HepG2 (cell line): ENCODE results near the gene MAN1A1. TPM values are rescaled to one million over a fixed set of nuclear protein-coding genes. Genes with fewer than 3 reads are reported as not detected.

Source experiments
- ATAC-seq: fragments of 200-7000 bp; cut with Tn5 transposase; 3 replicates; pipeline ENCODE4 v1.9.1; 2020; ENCODE audit warnings: mild to moderate bottlenecking, moderate library complexity
- BruUV-seq: library from RNA; stranded (reverse); fragments of 400-500 nt; replicated peaks from 2 replicates; lab custom pipeline; 2021; lab: Mats Ljungman, UMichigan
- CTCF ChIA-PET: fragments of 300-600 bp; formaldehyde crosslinking; extraction: SDS; loops from one replicate; lab custom pipeline; 2021; ENCODE audit warnings: low total read pairs, inconsistent platforms, low intra/inter-chr PET ratio; lab: Yijun Ruan, JAX
- POLR2A ChIA-PET: fragments of 350-600 bp; sonication (Branson Sonifier 250); formaldehyde crosslinking; loops from one replicate; lab custom pipeline; 2020; ENCODE audit warnings: antibody characterized with exemption, inconsistent platforms; lab: Yijun Ruan, JAX
- DNase-seq: peaks from one replicate; pipeline ENCODE4 v3.0.0-alpha.2; 2015; ENCODE audit warnings: low spot score
- FAIRE-seq: peaks from 3 replicates; lab custom pipeline; 2011; peaks lifted over from hg19 to GRCh38; lab: Jason Lieb, UNC
- H2AFZ ChIP-seq: one replicate; pipeline ENCODE4 v1.6.1; 2011; ENCODE audit warnings: low read length, inconsistent platforms
- H3K27ac ChIP-seq: fragments of 300-600 bp; 3 replicates; pipeline ENCODE4 v1.8.0; 2011; ENCODE audit warnings: mixed run types, mild to moderate bottlenecking, mixed read lengths, low read length, inconsistent platforms; ENCODE audit not compliant: insufficient read depth; ENCODE audit errors: extremely low read length
- H3K27me3 ChIP-seq, 2 experiments: fragments of 200-600 bp in 1 of 2; 2 replicates in 1 of 2; 3 replicates in 1 of 2; pipeline versions ENCODE4 v1.6.0 to v1.8.0; 2011; ENCODE audit warnings: low read length in 2 of 2, mild to moderate bottlenecking in 2 of 2, moderate library complexity in 2 of 2, inconsistent platforms in 1 of 2; ENCODE audit not compliant: insufficient read depth in 2 of 2, control insufficient read depth in 1 of 2
- H3K36me3 ChIP-seq, 2 experiments: fragments of 200-600 bp in 1 of 2; replicated peaks in 1 of 2; 2 replicates in 1 of 2; 3 replicates in 1 of 2; pipeline versions ENCODE4 v1.5.1 to v1.8.0; 2011; ENCODE audit warnings: low read length in 2 of 2, inconsistent platforms in 1 of 2; ENCODE audit not compliant: insufficient read depth in 2 of 2, control insufficient read depth in 1 of 2
- H3K4me1 ChIP-seq: 2 replicates; pipeline ENCODE4 v1.5.1; 2012; ENCODE audit warnings: low read length, inconsistent platforms; ENCODE audit not compliant: insufficient read depth
- H3K4me2 ChIP-seq: 2 replicates; pipeline ENCODE4 v1.6.0; 2011; ENCODE audit warnings: low read depth, low read length, inconsistent platforms
- H3K4me3 ChIP-seq, 3 experiments: fragments of 200-600 bp in 1 of 3; sonication (generic), shearing (Covaris generic) in 1 of 3; replicated peaks in 1 of 3; 2 replicates each; pipeline ENCODE4 v1.5.1; 2011 to 2016; ENCODE audit warnings: low read length in 3 of 3, inconsistent platforms in 2 of 3, low read depth in 2 of 3, mild to moderate bottlenecking in 2 of 3, control low read depth in 1 of 3, mixed read lengths in 1 of 3; ENCODE audit not compliant: insufficient read depth in 1 of 3
- H3K79me2 ChIP-seq: one replicate; pipeline ENCODE4 v1.6.1; 2011; ENCODE audit warnings: low read length, inconsistent platforms; ENCODE audit not compliant: insufficient read depth
- H3K9ac ChIP-seq: 2 replicates; pipeline ENCODE4 v1.6.0; 2011; ENCODE audit warnings: mild to moderate bottlenecking, low read depth, low read length, inconsistent platforms; ENCODE audit not compliant: insufficient read depth
- H3K9me3 ChIP-seq: 2 replicates; pipeline ENCODE4 v1.5.1; 2012; ENCODE audit warnings: mild to moderate bottlenecking, low read length
- H4K20me1 ChIP-seq: 2 replicates; pipeline ENCODE4 v1.6.0; 2011; ENCODE audit warnings: inconsistent platforms, mild to moderate bottlenecking, low read length, moderate library complexity; ENCODE audit not compliant: insufficient read depth
- AGO2 ChIP-seq: fragments of 200-400 bp; formaldehyde crosslinking; optimal IDR thresholded peaks from 2 replicates; pipeline ENCODE3; 2017; ENCODE audit warnings: mild to moderate bottlenecking, low read depth, low read length, moderate library complexity
- AHR ChIP-seq: IDR thresholded peaks from 2 replicates; pipeline ENCODE4 v1.6.1; 2018; ENCODE audit warnings: missing genetic modification reagents, missing compliant biosample characterization
- HOXD1 ChIP-seq: sonication (generic); formaldehyde crosslinking; IDR thresholded peaks from 2 replicates; pipeline ENCODE4 v1.5.0; 2020; ENCODE audit warnings: missing genetic modification reagents
- NR2F2 ChIP-seq: IDR thresholded peaks from 2 replicates; pipeline ENCODE4 v1.6.1; 2012; ENCODE audit warnings: low read depth, inconsistent platforms, borderline replicate concordance
- POLR2G ChIP-seq: fragments of 200-400 bp; formaldehyde crosslinking; IDR thresholded peaks from 2 replicates; pipeline ENCODE4 v1.6.1; 2018; ENCODE audit warnings: mild to moderate bottlenecking, low read depth, low read length, moderate library complexity
- RBM22 ChIP-seq: fragments of 200-400 bp; formaldehyde crosslinking; optimal IDR thresholded peaks from 2 replicates; pipeline ENCODE3; 2017; ENCODE audit warnings: mild to moderate bottlenecking, low read length, moderate library complexity
- SKI ChIP-seq: fragments of 450-650 bp; IDR thresholded peaks from one replicate; pipeline ENCODE4 v1.6.1; 2018; ENCODE audit warnings: mild to moderate bottlenecking; ENCODE audit not compliant: partially characterized antibody
- SSRP1 ChIP-seq: IDR thresholded peaks from 2 replicates; pipeline ENCODE4 v1.6.1; 2016; ENCODE audit warnings: control low read depth
- ZBTB7B ChIP-seq: sonication (generic); formaldehyde crosslinking; IDR thresholded peaks from 2 replicates; pipeline ENCODE4 v1.4.0; 2020; ENCODE audit warnings: missing genetic modification reagents
- ZNF503 ChIP-seq: sonication (generic); formaldehyde crosslinking; IDR thresholded peaks from 2 replicates; pipeline ENCODE4 v1.4.0; 2020; ENCODE audit warnings: missing genetic modification reagents
- WGBS: methylation state at CpG from one replicate; pipeline ENCODE4 v1.1.6; 2017; ENCODE audit warnings: low lambda C conversion rate; 5-methylcytosine and 5-hydroxymethylcytosine counted together
- in situ Hi-C: cut with HindIII; loops from 2 replicates; pipeline ENCODE4 v1.10.0; 2017; ENCODE audit warnings: low pct_unique_long_range_greater_than_20kb; ENCODE audit not compliant: extremely low pct_ligation_motif_present
- intact Hi-C: fragments of 100-400 bp; cut with micrococcal nuclease; formaldehyde crosslinking; loops from one replicate; pipeline ENCODE4 v1.10.0; 2022; ENCODE audit not compliant: unreplicated experiment
- polyA plus RNA-seq, 8 experiments: library from polyadenylated mRNA; depleted of rRNA in 3 of 8; stranded (reverse) in 7 of 8; unstranded in 1 of 8; fragments of >200 nt; fragmentation: Illumina TruSeq in 4 of 8; extraction: Trizol in 4 of 8; gene quantifications; 2 replicates each; pipeline versions ENCODE4 v1.2.1 to v1.2.3, GENCODE V29; 2011 to 2016; ENCODE audit warnings: low read depth in 4 of 8, missing spikeins in 1 of 8, mixed read lengths in 1 of 8; ENCODE audit not compliant: insufficient read depth in 1 of 8
- total RNA-seq, 5 experiments: library from RNA; depleted of rRNA; stranded (reverse); fragments of >200 nt; fragmentation: Illumina TruSeq; extraction: Trizol; gene quantifications; 2 replicates each; pipeline ENCODE4 v1.2.3, GENCODE V29; 2016; ENCODE audit warnings: low read depth in 1 of 5

The MAN1A1 gene
- total and polyA plus RNA-seq, 2 of the 13 experiments (the other 11 are each of a cell fraction or from before 2014, with no cell fraction given): 156 to 236 TPM

- TF ChIP-seq ZNF503 (CRISPR knock-in tag) (0 out of 2 replicates have a peak, but pooled peaks have one; percentile 34), POLR2G (0 out of 2 replicates have a peak, but pooled peaks have one; percentile 6), AHR (no peak), SSRP1 (CRISPR knock-in tag) (0 out of 2 replicates have a peak, but pooled peaks have one; percentile 14)
- TF ChIP-seq, all 625 proteins: peak for 7
Observed at GRCh38 chr6:119240257-119241110, 109.1 kb downstream of the MAN1A1 start (continued).

- Histone ChIP-seq H3K4me3 (no peak overlapping the region), H3K27ac (no peak overlapping the region), H2AFZ (no peak overlapping the region), H3K4me2 (no peak overlapping the region), H3K9ac (no peak overlapping the region), H3K9me3 (no peaks in the 10 kb centered on the region), H3K79me2 (peaks cover 41% of the 10 kb centered on the region), H3K4me1 (peaks cover 30% of the 10 kb centered on the region), H3K36me3 (peaks cover 22 to 70% of the 10 kb centered on the region in 2 experiments), H3K27me3 (no peaks in the 10 kb centered on the region), H4K20me1 (peaks cover 17% of the 10 kb centered on the region)
- in situ Hi-C loops: no loop called here
- FAIRE-seq (peak; percentile 100), DNase-seq (no peak), ATAC-seq (no peak)
- TF ChIP-seq ZBTB7B (CRISPR knock-in tag) (no peak), SKI (no peak), NR2F2 (no peak), HOXD1 (no peak), RBM22 (peak; percentile 96), AGO2 (peak; percentile 68)
- intact Hi-C loops: no loop called here
- POLR2A ChIA-PET: no interaction called here
- no TSS peak for BruUV-seq
- WGBS: 83% methylated on average over 7 of the region's 7 CpGs
- CTCF ChIA-PET: no interaction called here
Observed at GRCh38 chr6:119237177-119237715, 112.3 kb downstream of the MAN1A1 start.
